GM23248 (cell line): ENCODE data around the gene METTL1. TPM values are rescaled to one million over a fixed set of nuclear protein-coding genes. Genes with fewer than 3 reads are reported as not detected.

Experiments used
- DNase-seq: peaks from one replicate; pipeline ENCODE4 v3.0.0-alpha.2; 2015
- H2AFZ ChIP-seq: fragments of 200-600 bp; sonication (generic); 2 replicates; pipeline ENCODE4 v1.6.1; 2016; ENCODE audit warnings: antibody characterized with exemption
- H3F3A ChIP-seq: fragments of 200-600 bp; sonication (generic); 2 replicates; pipeline ENCODE4 v1.6.1; 2016; ENCODE audit warnings: mild to moderate bottlenecking, antibody characterized with exemption, mixed run types; ENCODE audit not compliant: insufficient read depth
- H3K27ac ChIP-seq: fragments of 200-600 bp; sonication (generic); 2 replicates; pipeline ENCODE4 v1.5.1; 2016; ENCODE audit warnings: mild to moderate bottlenecking
- H3K27me3 ChIP-seq: fragments of 200-600 bp; sonication (generic); replicated peaks from 2 replicates; pipeline ENCODE4 v1.6.1; 2016; ENCODE audit warnings: mild to moderate bottlenecking; ENCODE audit not compliant: insufficient read depth
- H3K36me3 ChIP-seq: fragments of 200-600 bp; sonication (generic); 2 replicates; pipeline ENCODE4 v1.6.1; 2016; ENCODE audit warnings: low read depth, mild to moderate bottlenecking
- H3K4me1 ChIP-seq: fragments of 200-600 bp; sonication (generic); 2 replicates; pipeline ENCODE4 v1.6.1; 2016; ENCODE audit warnings: mild to moderate bottlenecking; ENCODE audit not compliant: insufficient read depth
- H3K4me2 ChIP-seq: fragments of 200-600 bp; sonication (generic); one replicate; pipeline ENCODE4 v1.6.1; 2016; ENCODE audit warnings: mild to moderate bottlenecking; ENCODE audit not compliant: unreplicated experiment
- H3K4me3 ChIP-seq: fragments of 200-600 bp; sonication (generic); 2 replicates; pipeline ENCODE4 v1.5.1; 2016; ENCODE audit warnings: mild to moderate bottlenecking
- H3K79me2 ChIP-seq: fragments of 200-600 bp; sonication (generic); 2 replicates; pipeline ENCODE4 v1.6.1; 2016; ENCODE audit warnings: mild to moderate bottlenecking; ENCODE audit not compliant: insufficient read depth
- H3K9ac ChIP-seq: fragments of 200-600 bp; sonication (generic); 2 replicates; pipeline ENCODE4 v1.6.1; 2016; ENCODE audit warnings: mild to moderate bottlenecking
- H3K9me2 ChIP-seq: fragments of 200-600 bp; sonication (generic); 2 replicates; pipeline ENCODE4 v1.6.1; 2016; ENCODE audit warnings: mixed run types, mild to moderate bottlenecking, moderate library complexity; ENCODE audit not compliant: insufficient read depth
- H3K9me3 ChIP-seq: fragments of 200-600 bp; sonication (generic); one replicate; pipeline ENCODE4 v1.6.1; 2017; ENCODE audit warnings: low read depth
- H4K20me1 ChIP-seq: fragments of 200-600 bp; sonication (generic); 2 replicates; pipeline ENCODE4 v1.6.0; 2016; ENCODE audit not compliant: insufficient read depth
- EZH2 ChIP-seq: fragments of 200-600 bp; sonication (generic); IDR thresholded peaks from 2 replicates; pipeline ENCODE4 v1.6.1; 2018; ENCODE audit warnings: antibody characterized with exemption, mild to moderate bottlenecking; ENCODE audit not compliant: insufficient read depth, poor library complexity, severe bottlenecking
- EZH2phosphoT487 ChIP-seq: fragments of 200-600 bp; sonication (generic); IDR thresholded peaks from 2 replicates; pipeline ENCODE4 v1.6.1; 2018; ENCODE audit warnings: antibody characterized with exemption, moderate library complexity, mild to moderate bottlenecking, low read depth; ENCODE audit not compliant: insufficient read depth
- WGBS, 2 experiments: methylation state at CpG; one replicate each; pipeline ENCODE4 v1.1.6; 2015 to 2017; ENCODE audit warnings: low lambda C conversion rate in 2 of 2, low coverage in 1 of 2; ENCODE audit errors: missing lambda C conversion rate in 2 of 2; 5-methylcytosine and 5-hydroxymethylcytosine counted together
- in situ Hi-C: fragments of 300-500 bp; cut with MboI; formaldehyde crosslinking; loops from 2 replicates; pipeline ENCODE4 v1.15.0; 2020
- polyA plus RNA-seq: library from polyadenylated mRNA; unstranded; fragments of >200 nt; fragmentation: Nextera tagmentation; extraction: Ambion mirVana; gene quantifications from 2 replicates; pipeline ENCODE4 v1.2.1, GENCODE V29; 2016
- total RNA-seq: library from RNA; depleted of rRNA; stranded (reverse); fragments of >200 nt; shearing (Covaris generic); gene quantifications from 2 replicates; pipeline ENCODE4 v1.2.3, GENCODE V29; 2014

METTL1 gene
- total and polyA plus RNA-seq, 2 experiments from 2014 or later = 3.7 to 33.2 TPM

DNA sequence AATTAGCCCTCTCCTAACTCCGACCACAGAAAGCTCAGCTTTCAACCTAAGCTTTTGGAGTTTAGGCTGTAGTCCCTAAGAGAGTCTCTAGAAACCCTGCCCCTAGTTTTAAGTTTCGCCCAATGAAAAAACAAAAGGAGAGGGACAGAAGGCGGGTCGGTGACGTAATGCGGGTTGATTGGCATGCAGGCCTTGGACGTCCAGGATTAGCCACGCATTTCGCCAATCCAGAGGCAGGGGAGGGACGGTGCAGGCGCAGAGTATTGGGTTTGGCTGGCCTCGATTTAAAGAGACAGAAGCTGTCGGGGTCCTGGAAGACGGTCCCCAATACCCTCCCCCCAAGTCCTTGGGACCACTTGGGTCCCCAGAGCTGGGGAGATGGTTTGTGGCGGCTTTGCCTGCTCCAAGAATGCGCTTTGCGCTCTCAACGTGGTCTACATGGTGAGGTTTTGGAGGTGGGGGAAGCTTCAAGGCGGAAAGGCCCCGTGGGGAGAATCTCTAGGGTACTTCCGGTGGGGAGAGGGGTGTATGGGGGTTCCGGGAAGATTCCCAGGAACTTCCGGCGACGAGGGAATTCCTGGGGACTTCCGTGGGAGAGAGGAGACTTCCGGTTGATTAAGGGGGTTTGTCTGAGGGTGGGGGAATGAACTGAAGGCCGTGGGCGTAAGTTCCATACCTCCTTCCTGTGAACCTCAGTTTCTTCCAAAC is 27.0 kb downstream of the METTL1 start, which contains the start of gene TSPAN31:
Gene TSPAN31, plus strand, starts transcription at position 263 of the 708 bp plus-strand sequence. Its CDS starts 116 bp downstream, at position 379.
- peaks cover 25% of the 10 kb centered on the region for H3F3A ChIP-seq
- peaks cover 11% of the 10 kb centered on the region; the same call in 1 of the 2 replicates for H3K36me3 ChIP-seq
- H2AFZ ChIP-seq = peak within 1 kb of the TSS; percentile 73
- DNase-seq = peak; percentile 99
- H3K4me3 ChIP-seq = peak within 1 kb of the TSS; percentile 99
- H3K4me2 ChIP-seq = peak within 1 kb of the TSS; percentile 100
- no peaks in the 10 kb centered on the region for H3K9me3 ChIP-seq
- H4K20me1 ChIP-seq = no peaks in the 10 kb centered on the region
- H3K27ac ChIP-seq = peak within 1 kb of the TSS; percentile 95
- peaks cover 18% of the 10 kb centered on the region for H3K79me2 ChIP-seq
- no peaks in the 10 kb centered on the region for H3K9me2 ChIP-seq
- in situ Hi-C loops = no loop called here
- WGBS, 2 experiments = 0 to 1% methylated on average over 29 of the region's 29 CpGs
- TF ChIP-seq EZH2 = no peak
- no peak for TF ChIP-seq EZH2phosphoT487
- H3K4me1 ChIP-seq = peaks cover 5% of the 10 kb centered on the region; the same call in 1 of the 2 replicates
- peak within 1 kb of the TSS; percentile 98 for H3K9ac ChIP-seq
- peaks cover 5% of the 10 kb centered on the region; the same call in 1 of the 2 replicates for H3K27me3 ChIP-seq

DNA sequence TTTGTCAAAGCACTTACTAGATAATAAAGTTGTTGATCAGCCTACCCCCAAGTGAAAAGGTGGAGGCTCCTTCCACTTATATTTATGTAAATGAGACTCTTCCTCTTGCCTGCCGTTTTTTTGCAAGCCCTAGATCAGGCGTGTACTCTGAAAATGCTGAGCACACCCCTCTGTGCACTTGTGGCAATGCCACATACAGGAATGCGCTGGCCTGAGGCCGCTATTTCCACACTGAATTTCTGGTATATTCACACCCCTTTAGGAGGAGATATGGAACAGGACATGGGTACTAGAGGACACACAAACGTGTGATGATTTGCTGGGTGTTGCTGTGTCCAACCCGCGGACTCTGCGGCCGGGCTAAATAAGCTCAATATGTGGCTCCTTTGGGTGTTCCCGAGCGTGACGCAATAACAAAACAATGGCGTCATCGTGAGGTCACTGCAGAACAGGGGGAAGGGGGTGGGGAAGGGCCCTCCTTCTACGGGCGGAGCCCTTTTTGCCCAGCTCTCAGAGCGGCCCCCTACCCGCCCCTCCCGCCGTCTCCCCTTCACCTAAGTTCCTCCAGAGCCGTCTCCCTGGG is 27.6 kb downstream of the METTL1 start:
- no peaks in the 10 kb centered on the region for H3K9me3 ChIP-seq
- no peaks in the 10 kb centered on the region for H3K9me2 ChIP-seq
- H3K9ac ChIP-seq = peak overlapping the region; percentile 98
- WGBS, 2 experiments = 9 to 13% methylated on average over 17 to 21 of the region's 21 CpGs
- H3K4me3 ChIP-seq = peak overlapping the region; percentile 99
- peaks cover 11% of the 10 kb centered on the region; the same call in 1 of the 2 replicates for H3K36me3 ChIP-seq
- no peaks in the 10 kb centered on the region for H4K20me1 ChIP-seq
- H3K27ac ChIP-seq = peak overlapping the region; percentile 95
- no peak for TF ChIP-seq EZH2
- no peak for TF ChIP-seq EZH2phosphoT487
- H3K4me2 ChIP-seq = peak overlapping the region; percentile 49
- peak overlapping the region; percentile 73 for H2AFZ ChIP-seq
- H3K4me1 ChIP-seq = peaks cover 5% of the 10 kb centered on the region; the same call in 1 of the 2 replicates
- peaks cover 12% of the 10 kb centered on the region for H3K79me2 ChIP-seq
- in situ Hi-C loops = no loop called here
- H3F3A ChIP-seq = peaks cover 25% of the 10 kb centered on the region
- peaks cover 12% of the 10 kb centered on the region for H3K27me3 ChIP-seq
- peak; percentile 83 for DNase-seq

GRCh38 chr12:57743769-57744168 is 28.1 kb downstream of the METTL1 start:
- Histone ChIP-seq H3K79me2 (peaks cover 7% of the 10 kb centered on the region; the same call in 1 of the 2 replicates), H3K4me1 (peaks cover 5% of the 10 kb centered on the region; the same call in 1 of the 2 replicates), H3K36me3 (peaks cover 11% of the 10 kb centered on the region; the same call in 1 of the 2 replicates), H3K27ac (peak overlapping the region; percentile 95; the same call in 1 of the 2 replicates), H3K27me3 (peaks cover 16% of the 10 kb centered on the region), H3K4me3 (no peak overlapping the region), H3K4me2 (peak overlapping the region; percentile 20), H3K9ac (peak overlapping the region; percentile 98; the same call in 1 of the 2 replicates), H4K20me1 (no peaks in the 10 kb centered on the region), H2AFZ (peak overlapping the region; percentile 73; the same call in 1 of the 2 replicates), H3K9me2 (no peaks in the 10 kb centered on the region), H3K9me3 (no peaks in the 10 kb centered on the region), H3F3A (peaks cover 25% of the 10 kb centered on the region)
- TF ChIP-seq EZH2 (no peak), EZH2phosphoT487 (no peak)
- in situ Hi-C loops = no loop called here
- DNase-seq = no peak
- 67 to 75% methylated on average over 2 of the region's 2 CpGs for WGBS, 2 experiments
